GM12878 (cell line): ENCODE measurements around the gene GOLGA5. TPM values are rescaled to one million over a fixed set of nuclear protein-coding genes. Genes with fewer than 3 reads are reported as not detected.
A peak's percentile ranks its signal among the peaks of the same experiment; 100 is the strongest.

Experiments
- ATAC-seq: fragments of 200-7000 bp; cut with Tn5 transposase; 3 replicates; pipeline ENCODE4 v1.9.1; 2020; ENCODE audit warnings: mild to moderate bottlenecking, moderate library complexity
- BruUV-seq: library from RNA; stranded (reverse); fragments of 400-500 nt; replicated peaks from 2 replicates; lab custom pipeline; 2021; lab: Mats Ljungman, UMichigan
- CTCF ChIA-PET: fragments of 300-600 bp; sonication (Branson Sonifier 250); formaldehyde crosslinking; extraction: SDS; loops from one replicate; lab custom pipeline; 2021; ENCODE audit warnings: inconsistent platforms; lab: Yijun Ruan, JAX
- POLR2A ChIA-PET: fragments of 350-600 bp; formaldehyde crosslinking; extraction: SDS; loops from one replicate; lab custom pipeline; 2021; ENCODE audit warnings: inconsistent platforms; lab: Charles Lee
- RAD21 ChIA-PET: fragments of 300-600 bp; sonication (Branson Sonifier 250); formaldehyde crosslinking; loops from one replicate; lab custom pipeline; 2023; ENCODE audit warnings: antibody characterized with exemption; ENCODE audit not compliant: unreplicated experiment; lab: Charles Lee
- SMC1A ChIA-PET: fragments of 300-600 bp; sonication (Branson Sonifier 250); formaldehyde crosslinking; loops from one replicate; lab custom pipeline; 2023; ENCODE audit not compliant: unreplicated experiment, uncharacterized antibody; lab: Charles Lee
- DNase-seq: peaks from one replicate; pipeline ENCODE4 v3.0.0-alpha.2; 2011; ENCODE audit warnings: low read depth, low spot score
- FAIRE-seq: peaks from 3 replicates; lab custom pipeline; 2011; peaks lifted over from hg19 to GRCh38; lab: Jason Lieb, UNC
- H2AFZ ChIP-seq: 2 replicates; pipeline ENCODE4 v1.6.0; 2011; ENCODE audit warnings: low read depth, low read length, control low read depth; ENCODE audit not compliant: control insufficient read depth
- H3K27ac ChIP-seq: 2 replicates; pipeline ENCODE4 v1.5.1; 2011; ENCODE audit warnings: control low read depth; ENCODE audit not compliant: control insufficient read depth, insufficient read depth
- H3K27me3 ChIP-seq, 2 experiments: replicated peaks in 1 of 2; 2 replicates each; pipeline versions ENCODE4 v1.6.0 to v1.6.1; 2011; ENCODE audit warnings: low read length in 1 of 2; ENCODE audit not compliant: control insufficient read depth in 2 of 2, insufficient read depth in 2 of 2
- H3K36me3 ChIP-seq, 2 experiments: 2 replicates each; pipeline ENCODE4 v1.5.1; 2011; ENCODE audit warnings: low read length in 1 of 2; ENCODE audit not compliant: control insufficient read depth in 2 of 2, insufficient read depth in 2 of 2
- H3K4me1 ChIP-seq: 2 replicates; pipeline ENCODE4 v1.6.1; 2011; ENCODE audit warnings: mild to moderate bottlenecking, low read length, moderate library complexity, mixed read lengths; ENCODE audit not compliant: control insufficient read depth, insufficient read depth
- H3K4me2 ChIP-seq: 2 replicates; pipeline ENCODE4 v1.6.0; 2011; ENCODE audit warnings: control low read depth; ENCODE audit not compliant: control insufficient read depth, insufficient read depth
- H3K4me3 ChIP-seq: fragments of 200-600 bp; sonication (generic); 2 replicates; pipeline ENCODE4 v1.5.1; 2016
- H3K79me2 ChIP-seq: 2 replicates; pipeline ENCODE4 v1.6.0; 2011; ENCODE audit warnings: low read length; ENCODE audit not compliant: control insufficient read depth, insufficient read depth
- H3K9ac ChIP-seq: 2 replicates; pipeline ENCODE4 v1.8.0; 2011; ENCODE audit warnings: low read length, control low read depth, mixed read lengths; ENCODE audit not compliant: control insufficient read depth, insufficient read depth
- H3K9me3 ChIP-seq: replicated peaks from 3 replicates; pipeline ENCODE4 v1.5.1; 2011; ENCODE audit warnings: mild to moderate bottlenecking, low read length; ENCODE audit not compliant: control insufficient read depth, insufficient read depth
- H4K20me1 ChIP-seq: 2 replicates; pipeline ENCODE4 v1.6.0; 2011; ENCODE audit not compliant: control insufficient read depth, insufficient read depth
- ESRRA ChIP-seq: IDR thresholded peaks from 2 replicates; pipeline ENCODE4 v1.6.1; 2012; ENCODE audit warnings: mild to moderate bottlenecking, low read length, improper control_type of control experiment
- HDAC6 ChIP-seq: fragments of 200-600 bp; sonication (generic); IDR thresholded peaks from one replicate; pipeline ENCODE4 v1.8.0; 2017; ENCODE audit warnings: antibody characterized with exemption; ENCODE audit not compliant: unreplicated experiment
- NFIC ChIP-seq: IDR thresholded peaks from 2 replicates; pipeline ENCODE4 v1.6.1; 2012; ENCODE audit warnings: low read depth, mild to moderate bottlenecking, inconsistent platforms, low read length, moderate library complexity
- NR2C2 ChIP-seq: IDR thresholded peaks from 2 replicates; pipeline ENCODE4 v1.6.1; 2011; ENCODE audit warnings: borderline replicate concordance, low read depth; ENCODE audit not compliant: control insufficient read depth, insufficient read length
- WRNIP1 ChIP-seq: IDR thresholded peaks from 2 replicates; pipeline ENCODE4 v1.6.1; 2011; ENCODE audit warnings: low read depth, low read length, improper control_type of control experiment, borderline replicate concordance
- YY1 ChIP-seq: IDR thresholded peaks from 2 replicates; pipeline ENCODE4 v1.6.1; 2011; ENCODE audit warnings: low read depth, mild to moderate bottlenecking, low read length
- WGBS: methylation state at CpG from one replicate; pipeline ENCODE4 v1.1.6; 2016; ENCODE audit warnings: low lambda C conversion rate; ENCODE audit not compliant: insufficient replicate concordance, insufficient coverage; ENCODE audit errors: missing lambda C conversion rate; 5-methylcytosine and 5-hydroxymethylcytosine counted together
- in situ Hi-C: fragments of 300-500 bp; cut with MboI; formaldehyde crosslinking; loops from 9 replicates; pipeline ENCODE4 v1.14.3; 2018; ENCODE audit warnings: mixed read lengths
- intact Hi-C: fragments of 100-400 bp; cut with micrococcal nuclease; formaldehyde crosslinking; loops from one replicate; pipeline ENCODE4 v1.14.2; 2022; ENCODE audit not compliant: unreplicated experiment
- polyA plus RNA-seq, 11 experiments: library from polyadenylated mRNA; depleted of rRNA in 4 of 11; unstranded in 6 of 11; stranded (reverse) in 5 of 11; fragments of >200 nt; fragmentation: Nextera tagmentation in 4 of 11; fragmentation: Illumina TruSeq in 1 of 11; extraction: Ambion mirVana in 4 of 11; extraction: Trizol in 1 of 11; gene quantifications; 1 replicate in 1 of 11; 2 replicates in 10 of 11; pipeline versions ENCODE4 v1.2.1 to v1.2.3, GENCODE V29; 2011 to 2016; ENCODE audit warnings: inconsistent platforms in 2 of 11, missing spikeins in 2 of 11, low read depth in 1 of 11
- total RNA-seq, 4 experiments: library from RNA; depleted of rRNA in 3 of 4; stranded (reverse); fragments of >200 nt in 3 of 4; fragmentation: Illumina TruSeq in 1 of 4; extraction: Trizol in 1 of 4; gene quantifications; 2 replicates each; pipeline versions ENCODE4 v1.2.1 to v1.2.3, GENCODE V29; 2013 to 2021
- TF ChIP-seq, protein P1 (sequence below): fragments of 450-650 bp; IDR thresholded peaks from 2 replicates; pipeline ENCODE4 v1.6.1; 2017; ENCODE audit warnings: mild to moderate bottlenecking, low read depth, inconsistent platforms; ENCODE audit not compliant: poor library complexity, severe bottlenecking
- TF ChIP-seq, protein P2 (sequence below): fragments of 150-350 bp; IDR thresholded peaks from 2 replicates; pipeline ENCODE4 v1.6.1; 2014; ENCODE audit warnings: mild to moderate bottlenecking, low read depth, low read length
- TF ChIP-seq, protein P3 (sequence below): fragments of 450-650 bp; formaldehyde crosslinking; IDR thresholded peaks from 2 replicates; pipeline ENCODE4 v1.4.0; 2020; ENCODE audit warnings: mild to moderate bottlenecking, moderate library complexity

Gene GOLGA5
- total and polyA plus RNA-seq, 10 of the 15 experiments (the other 5 are each of a cell fraction or from before 2014, with no cell fraction given): 10.9 to 30.1 (median 19.7) TPM

- TF ChIP-seq, protein P1, sequence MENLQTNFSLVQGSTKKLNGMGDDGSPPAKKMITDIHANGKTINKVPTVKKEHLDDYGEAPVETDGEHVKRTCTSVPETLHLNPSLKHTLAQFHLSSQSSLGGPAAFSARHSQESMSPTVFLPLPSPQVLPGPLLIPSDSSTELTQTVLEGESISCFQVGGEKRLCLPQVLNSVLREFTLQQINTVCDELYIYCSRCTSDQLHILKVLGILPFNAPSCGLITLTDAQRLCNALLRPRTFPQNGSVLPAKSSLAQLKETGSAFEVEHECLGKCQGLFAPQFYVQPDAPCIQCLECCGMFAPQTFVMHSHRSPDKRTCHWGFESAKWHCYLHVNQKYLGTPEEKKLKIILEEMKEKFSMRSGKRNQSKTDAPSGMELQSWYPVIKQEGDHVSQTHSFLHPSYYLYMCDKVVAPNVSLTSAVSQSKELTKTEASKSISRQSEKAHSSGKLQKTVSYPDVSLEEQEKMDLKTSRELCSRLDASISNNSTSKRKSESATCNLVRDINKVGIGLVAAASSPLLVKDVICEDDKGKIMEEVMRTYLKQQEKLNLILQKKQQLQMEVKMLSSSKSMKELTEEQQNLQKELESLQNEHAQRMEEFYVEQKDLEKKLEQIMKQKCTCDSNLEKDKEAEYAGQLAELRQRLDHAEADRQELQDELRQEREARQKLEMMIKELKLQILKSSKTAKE: no peak
- TF ChIP-seq, protein P2, sequence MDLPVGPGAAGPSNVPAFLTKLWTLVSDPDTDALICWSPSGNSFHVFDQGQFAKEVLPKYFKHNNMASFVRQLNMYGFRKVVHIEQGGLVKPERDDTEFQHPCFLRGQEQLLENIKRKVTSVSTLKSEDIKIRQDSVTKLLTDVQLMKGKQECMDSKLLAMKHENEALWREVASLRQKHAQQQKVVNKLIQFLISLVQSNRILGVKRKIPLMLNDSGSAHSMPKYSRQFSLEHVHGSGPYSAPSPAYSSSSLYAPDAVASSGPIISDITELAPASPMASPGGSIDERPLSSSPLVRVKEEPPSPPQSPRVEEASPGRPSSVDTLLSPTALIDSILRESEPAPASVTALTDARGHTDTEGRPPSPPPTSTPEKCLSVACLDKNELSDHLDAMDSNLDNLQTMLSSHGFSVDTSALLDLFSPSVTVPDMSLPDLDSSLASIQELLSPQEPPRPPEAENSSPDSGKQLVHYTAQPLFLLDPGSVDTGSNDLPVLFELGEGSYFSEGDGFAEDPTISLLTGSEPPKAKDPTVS: no peak
Observed at GRCh38 chr14:92841930-92842329, 47.8 kb downstream of the GOLGA5 start (continued).

- DNase-seq: peak; percentile 47
- Histone ChIP-seq H3K27ac (no peak overlapping the region), H4K20me1 (no peaks in the 10 kb centered on the region), H3K79me2 (no peaks in the 10 kb centered on the region)
- no TSS peak for BruUV-seq
- in situ Hi-C loops: no loop called here
- POLR2A ChIA-PET: no interaction called here
- TF ChIP-seq HDAC6: no peak
- no peak for TF ChIP-seq NFIC
- TF ChIP-seq NR2C2: no peak
- TF ChIP-seq, protein P3, sequence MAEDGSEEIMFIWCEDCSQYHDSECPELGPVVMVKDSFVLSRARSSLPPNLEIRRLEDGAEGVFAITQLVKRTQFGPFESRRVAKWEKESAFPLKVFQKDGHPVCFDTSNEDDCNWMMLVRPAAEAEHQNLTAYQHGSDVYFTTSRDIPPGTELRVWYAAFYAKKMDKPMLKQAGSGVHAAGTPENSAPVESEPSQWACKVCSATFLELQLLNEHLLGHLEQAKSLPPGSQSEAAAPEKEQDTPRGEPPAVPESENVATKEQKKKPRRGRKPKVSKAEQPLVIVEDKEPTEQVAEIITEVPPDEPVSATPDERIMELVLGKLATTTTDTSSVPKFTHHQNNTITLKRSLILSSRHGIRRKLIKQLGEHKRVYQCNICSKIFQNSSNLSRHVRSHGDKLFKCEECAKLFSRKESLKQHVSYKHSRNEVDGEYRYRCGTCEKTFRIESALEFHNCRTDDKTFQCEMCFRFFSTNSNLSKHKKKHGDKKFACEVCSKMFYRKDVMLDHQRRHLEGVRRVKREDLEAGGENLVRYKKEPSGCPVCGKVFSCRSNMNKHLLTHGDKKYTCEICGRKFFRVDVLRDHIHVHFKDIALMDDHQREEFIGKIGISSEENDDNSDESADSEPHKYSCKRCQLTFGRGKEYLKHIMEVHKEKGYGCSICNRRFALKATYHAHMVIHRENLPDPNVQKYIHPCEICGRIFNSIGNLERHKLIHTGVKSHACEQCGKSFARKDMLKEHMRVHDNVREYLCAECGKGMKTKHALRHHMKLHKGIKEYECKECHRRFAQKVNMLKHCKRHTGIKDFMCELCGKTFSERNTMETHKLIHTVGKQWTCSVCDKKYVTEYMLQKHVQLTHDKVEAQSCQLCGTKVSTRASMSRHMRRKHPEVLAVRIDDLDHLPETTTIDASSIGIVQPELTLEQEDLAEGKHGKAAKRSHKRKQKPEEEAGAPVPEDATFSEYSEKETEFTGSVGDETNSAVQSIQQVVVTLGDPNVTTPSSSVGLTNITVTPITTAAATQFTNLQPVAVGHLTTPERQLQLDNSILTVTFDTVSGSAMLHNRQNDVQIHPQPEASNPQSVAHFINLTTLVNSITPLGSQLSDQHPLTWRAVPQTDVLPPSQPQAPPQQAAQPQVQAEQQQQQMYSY: no peak
- no peak for TF ChIP-seq YY1
- TF ChIP-seq WRNIP1: no peak
- no peak for TF ChIP-seq ESRRA
- TF ChIP-seq, all 136 proteins: peak for 0
- ATAC-seq: peak; percentile 39
- intact Hi-C loops: no loop called here
- peaks cover 7% of the 10 kb centered on the region for H3K4me1 ChIP-seq
- H3K4me2 ChIP-seq: no peak overlapping the region
- 0 out of 2 replicates have a peak overlapping the region, but pooled peaks have one; percentile 11 for H2AFZ ChIP-seq
- ChIA-PET RAD21 (no interaction called here), SMC1A (interaction anchor here (0.8 kb wide), 1 partner anchor 13 kb away, joined by 3 read pairs; no protein-coding TSS in a partner anchor), CTCF (no interaction called here)
- H3K4me3 ChIP-seq: no peak overlapping the region
- FAIRE-seq: no peak
- H3K9ac ChIP-seq: no peak overlapping the region
- H3K36me3 ChIP-seq: peaks cover 0 to 3% of the 10 kb centered on the region in 2 experiments; a peak in 1 of 4 replicates
- WGBS: 16% methylated on average over 4 of the region's 4 CpGs
- no peaks in the 10 kb centered on the region; the same call in 2 of the 3 replicates for H3K9me3 ChIP-seq
- H3K27me3 ChIP-seq: no peaks in the 10 kb centered on the region
Observed at GRCh38 chr14:92844204-92844603, 50.1 kb downstream of the GOLGA5 start.
